GM12872 (cell line): ENCODE results near the gene HNRNPA3.

Experiments used
- TF ChIP-seq, protein P1 (sequence below): IDR thresholded peaks from 3 replicates; pipeline ENCODE4 v1.5.1; 2011; ENCODE audit warnings: low read depth, mild to moderate bottlenecking, low read length, moderate library complexity; ENCODE audit not compliant: insufficient read depth

HNRNPA3 gene

DNA sequence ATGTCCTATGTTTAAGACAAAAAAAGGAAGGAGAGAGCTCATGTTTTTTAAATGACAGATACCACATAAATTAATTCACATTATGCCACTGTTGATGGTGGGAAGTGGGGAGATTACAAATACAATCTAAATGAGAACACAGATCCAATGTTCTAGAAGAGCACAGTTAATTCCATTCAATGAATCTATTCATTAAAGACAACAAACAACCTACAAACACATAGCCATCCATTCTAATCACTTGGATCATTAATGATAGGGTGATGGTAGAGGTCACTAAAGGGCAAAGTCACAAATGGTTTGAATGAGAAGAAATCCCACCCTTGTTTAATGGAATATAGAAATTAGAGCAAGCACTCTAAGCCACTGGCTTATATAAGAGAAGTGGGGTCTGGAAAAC lies 21.7 kb downstream of the HNRNPA3 start:
- TF ChIP-seq, protein P1, sequence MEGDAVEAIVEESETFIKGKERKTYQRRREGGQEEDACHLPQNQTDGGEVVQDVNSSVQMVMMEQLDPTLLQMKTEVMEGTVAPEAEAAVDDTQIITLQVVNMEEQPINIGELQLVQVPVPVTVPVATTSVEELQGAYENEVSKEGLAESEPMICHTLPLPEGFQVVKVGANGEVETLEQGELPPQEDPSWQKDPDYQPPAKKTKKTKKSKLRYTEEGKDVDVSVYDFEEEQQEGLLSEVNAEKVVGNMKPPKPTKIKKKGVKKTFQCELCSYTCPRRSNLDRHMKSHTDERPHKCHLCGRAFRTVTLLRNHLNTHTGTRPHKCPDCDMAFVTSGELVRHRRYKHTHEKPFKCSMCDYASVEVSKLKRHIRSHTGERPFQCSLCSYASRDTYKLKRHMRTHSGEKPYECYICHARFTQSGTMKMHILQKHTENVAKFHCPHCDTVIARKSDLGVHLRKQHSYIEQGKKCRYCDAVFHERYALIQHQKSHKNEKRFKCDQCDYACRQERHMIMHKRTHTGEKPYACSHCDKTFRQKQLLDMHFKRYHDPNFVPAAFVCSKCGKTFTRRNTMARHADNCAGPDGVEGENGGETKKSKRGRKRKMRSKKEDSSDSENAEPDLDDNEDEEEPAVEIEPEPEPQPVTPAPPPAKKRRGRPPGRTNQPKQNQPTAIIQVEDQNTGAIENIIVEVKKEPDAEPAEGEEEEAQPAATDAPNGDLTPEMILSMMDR = no peak

DNA sequence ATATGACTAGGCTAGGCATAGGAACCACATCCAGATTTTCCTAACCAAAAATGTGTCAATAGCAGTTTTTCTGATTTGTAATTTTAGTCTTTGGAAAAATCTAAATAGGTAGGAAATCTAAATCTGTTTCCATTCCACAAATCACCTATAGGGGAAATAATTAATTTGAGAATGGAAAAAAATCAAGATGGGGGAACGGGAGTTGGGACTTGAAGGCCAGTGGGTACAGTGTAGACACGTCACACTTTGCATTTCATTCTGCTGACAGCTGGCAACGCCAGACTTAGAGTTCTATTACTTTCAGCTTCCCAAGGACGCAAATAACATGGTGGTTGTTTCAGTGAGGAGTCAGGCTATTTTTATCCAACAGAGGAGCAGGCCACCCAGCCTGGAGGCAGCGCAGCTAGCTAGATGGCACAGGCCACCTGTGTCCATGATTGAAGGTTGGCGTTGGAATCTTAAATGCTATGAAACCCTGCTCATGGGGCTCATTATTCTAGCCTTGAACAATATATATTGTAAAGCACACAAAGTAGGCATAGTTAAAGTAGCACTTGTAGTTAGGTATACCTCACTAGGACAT lies 23.4 kb downstream of the HNRNPA3 start:
- TF ChIP-seq, protein P1 = no peak

DNA sequence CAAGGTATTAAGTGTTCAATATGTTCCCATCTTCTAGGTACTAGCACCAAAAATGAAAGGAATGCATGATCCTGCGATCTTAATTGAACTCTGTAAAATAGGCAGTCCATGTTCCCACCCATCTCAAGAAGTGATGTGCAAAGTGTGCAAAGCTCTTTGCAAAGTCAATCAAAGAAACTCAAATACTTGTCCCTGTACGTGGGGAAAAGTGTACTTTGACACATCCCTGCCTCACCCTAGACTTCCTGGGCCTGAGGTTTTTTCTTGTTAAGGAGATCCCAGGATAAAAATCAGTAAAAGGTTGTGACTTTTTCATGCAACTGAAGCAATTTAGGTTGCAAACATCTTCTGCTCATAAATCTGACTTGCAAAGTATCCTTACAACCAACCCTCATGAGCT lies 25.3 kb downstream of the HNRNPA3 start:
- TF ChIP-seq, protein P1 = no peak

DNA sequence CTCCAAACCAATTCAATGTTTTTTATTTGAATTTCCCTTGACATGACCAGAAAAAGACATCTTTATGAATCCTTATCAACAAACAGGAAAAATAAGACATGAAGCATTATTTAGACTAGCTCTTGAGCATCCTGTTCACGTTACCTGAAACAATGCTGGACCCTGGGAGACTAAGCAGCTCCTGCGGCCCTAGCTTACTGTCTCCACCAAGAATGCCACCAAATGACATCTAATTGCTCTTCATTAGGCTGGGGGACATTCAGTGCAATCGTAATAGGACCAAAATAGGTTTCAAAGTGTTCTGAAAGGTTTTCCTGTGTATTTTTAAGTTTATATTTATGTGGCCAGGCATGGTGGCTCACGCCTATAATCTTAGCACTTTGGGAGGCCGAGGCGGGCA lies 26.5 kb downstream of the HNRNPA3 start:
- TF ChIP-seq, protein P1 = no peak

DNA sequence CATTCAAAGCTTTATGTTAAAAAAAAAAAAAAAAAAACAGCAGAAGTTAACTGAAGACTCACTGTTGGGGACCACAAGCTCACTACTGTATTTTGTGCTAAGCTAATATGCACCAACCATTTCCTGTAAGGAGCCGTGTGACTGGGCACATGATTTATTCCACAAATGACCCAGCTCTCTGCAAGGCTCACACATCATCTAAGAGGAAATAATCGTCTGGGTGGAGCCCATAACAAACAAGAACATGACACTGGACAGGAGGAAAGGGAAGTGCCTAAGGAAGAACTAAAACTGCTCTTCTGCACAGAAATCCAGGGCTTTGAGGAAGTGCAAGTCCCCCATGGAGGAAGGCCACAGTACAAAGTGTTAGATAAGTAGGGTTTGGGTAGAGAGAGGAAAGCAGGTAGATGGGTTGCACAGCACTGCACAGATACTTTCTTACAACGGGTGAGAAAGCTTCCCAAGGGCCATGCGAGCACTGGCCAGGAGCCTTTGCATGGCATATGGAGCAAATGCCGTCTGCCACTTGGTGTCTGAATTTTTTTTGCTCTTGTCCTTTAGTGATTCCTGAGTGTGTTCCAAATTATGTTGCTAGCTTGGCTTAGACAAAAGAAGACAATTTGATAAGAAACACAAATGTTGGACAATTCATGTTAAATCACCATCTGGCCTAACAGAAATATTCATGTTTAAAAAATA lies 27.5 kb downstream of the HNRNPA3 start:
- TF ChIP-seq, protein P1 = no peak

DNA sequence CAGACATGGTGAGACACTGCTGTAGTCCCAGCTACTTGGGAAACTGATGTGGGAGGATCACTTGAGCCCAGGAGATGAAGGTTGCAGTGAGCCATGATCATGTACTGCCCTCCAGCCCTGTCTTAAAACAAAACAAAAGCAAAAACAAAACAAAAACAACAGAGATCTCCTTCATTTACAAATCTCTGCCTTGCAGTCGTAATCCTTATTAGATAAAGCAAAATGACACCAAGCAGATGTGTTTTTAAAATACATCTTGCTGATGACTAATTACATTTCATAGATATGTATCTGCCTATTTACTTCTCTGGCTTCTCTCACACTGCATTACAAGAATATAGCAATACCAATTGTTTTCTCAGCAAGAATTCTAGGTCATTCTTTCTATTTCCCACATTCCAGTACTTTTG lies 29.1 kb downstream of the HNRNPA3 start:
- TF ChIP-seq, protein P1 = no peak

DNA sequence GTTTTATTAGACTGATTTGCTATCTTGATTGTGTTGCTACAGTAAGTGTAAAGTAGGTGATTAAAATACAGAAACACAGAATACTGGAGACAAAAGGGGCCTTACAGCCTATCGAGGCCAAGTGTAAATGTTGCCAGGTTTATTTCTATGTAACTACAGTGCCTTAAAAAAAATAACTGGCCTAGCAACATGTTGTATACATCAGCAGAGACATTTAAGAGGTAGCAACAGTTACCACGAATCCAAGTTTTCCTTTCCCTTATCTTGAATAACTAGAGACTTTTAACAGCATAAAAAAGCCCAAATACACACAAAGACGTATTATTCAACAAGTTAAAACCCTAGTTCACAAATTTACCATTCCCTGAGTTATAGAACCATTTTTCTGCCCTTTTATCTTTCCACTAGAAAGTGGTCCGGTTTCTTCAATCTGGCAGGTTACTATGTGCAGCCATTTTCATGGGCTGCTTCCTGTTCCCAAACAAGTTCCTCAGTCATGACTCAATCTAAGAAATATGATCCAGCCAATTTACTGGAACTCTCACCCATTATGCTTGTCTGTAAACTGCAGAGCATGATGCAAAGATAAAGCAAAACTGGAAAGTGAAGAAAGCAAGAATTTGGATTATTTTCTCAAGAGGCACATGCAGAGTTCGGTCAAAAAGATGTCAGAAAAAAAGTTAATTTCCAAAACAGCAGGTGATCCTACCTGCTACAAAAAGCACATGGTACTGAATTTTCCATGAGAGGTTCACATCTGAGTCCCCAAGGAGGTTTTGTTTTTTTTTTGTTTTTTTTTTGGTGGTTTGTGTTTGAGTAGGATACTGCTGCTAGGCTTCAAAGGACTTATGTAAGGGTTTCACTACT lies 29.8 kb downstream of the HNRNPA3 start:
- TF ChIP-seq, protein P1 = no peak
